ENCODE measurements around the gene PRMT7.

PRMT7 gene

GRCh38 chr16:68376590-68376989 is 65.8 kb downstream of the PRMT7 start:
- DNase-seq (ENCODE audit: low spot score), result no peak

DNA sequence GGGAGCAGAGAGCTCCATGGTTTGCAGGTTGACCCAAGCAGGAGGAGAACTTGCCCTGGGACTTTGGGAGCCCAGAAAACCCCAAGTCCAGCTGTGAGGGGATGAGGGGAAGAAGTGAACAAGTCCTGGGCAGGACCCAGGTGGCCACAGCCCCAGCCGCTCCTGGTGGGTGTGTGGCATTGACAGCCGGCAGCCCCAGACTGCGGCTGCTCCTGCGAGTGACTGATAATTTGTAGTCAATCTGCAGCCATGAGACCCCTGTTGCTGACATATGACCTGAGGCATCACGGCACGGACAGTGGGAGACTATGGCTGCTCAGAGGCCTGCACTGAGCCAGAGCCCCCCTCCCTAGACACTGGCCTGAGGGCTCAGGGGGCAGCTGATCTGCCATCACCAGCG is 66.4 kb downstream of the PRMT7 start:
- DNase-seq (ENCODE audit: low spot score), result no peak

GRCh38 chr16:68377667-68378393 is 67.0 kb downstream of the PRMT7 start:
- DNase-seq (ENCODE audit: low spot score), result no peak

- DNase-seq (ENCODE audit: low spot score), result no peak
Measured at GRCh38 chr16:68378436-68379415, 67.9 kb downstream of the PRMT7 start.

GRCh38 chr16:68379472-68380347 is 68.9 kb downstream of the PRMT7 start:
- DNase-seq (ENCODE audit: low spot score), result no peak

- no peak for DNase-seq (ENCODE audit: low spot score)
Measured at GRCh38 chr16:68380348-68380670, 69.5 kb downstream of the PRMT7 start.

DNA sequence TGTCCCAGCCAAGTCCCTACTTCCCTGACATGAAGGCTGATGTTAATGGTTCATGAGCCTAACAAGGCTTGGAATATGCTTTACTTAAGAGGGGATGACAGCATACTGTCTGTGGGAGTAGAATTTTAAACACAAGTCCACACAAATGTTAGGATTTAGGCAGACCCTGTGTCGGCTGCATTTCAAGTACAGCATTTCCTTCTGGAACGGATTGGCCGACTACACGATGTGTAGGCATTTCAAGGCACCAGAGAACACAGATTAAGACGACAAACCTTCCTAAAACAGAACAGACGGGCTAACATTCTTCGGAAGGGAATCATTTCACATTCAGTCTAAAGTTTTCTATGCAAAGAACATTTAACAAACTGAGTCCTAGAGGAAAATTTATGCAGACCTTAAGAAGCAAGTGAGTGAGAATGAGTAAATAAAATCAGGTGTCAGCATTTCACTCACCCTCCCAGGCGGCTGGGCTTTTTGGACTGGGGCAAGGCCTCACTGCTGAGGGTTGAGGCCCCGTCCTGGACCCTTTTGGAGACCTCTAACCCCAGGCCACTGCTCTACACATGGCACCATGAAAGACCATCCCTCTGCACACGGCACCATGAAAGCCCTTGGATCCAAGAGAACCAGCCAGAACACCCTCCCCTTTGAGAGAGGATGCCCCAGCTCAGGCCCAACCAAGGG is 70.0 kb downstream of the PRMT7 start:
- no peak for DNase-seq (ENCODE audit: low spot score)

GRCh38 chr16:68381363-68381724 is 70.5 kb downstream of the PRMT7 start:
- DNase-seq (ENCODE audit: low spot score), result no peak

DNA sequence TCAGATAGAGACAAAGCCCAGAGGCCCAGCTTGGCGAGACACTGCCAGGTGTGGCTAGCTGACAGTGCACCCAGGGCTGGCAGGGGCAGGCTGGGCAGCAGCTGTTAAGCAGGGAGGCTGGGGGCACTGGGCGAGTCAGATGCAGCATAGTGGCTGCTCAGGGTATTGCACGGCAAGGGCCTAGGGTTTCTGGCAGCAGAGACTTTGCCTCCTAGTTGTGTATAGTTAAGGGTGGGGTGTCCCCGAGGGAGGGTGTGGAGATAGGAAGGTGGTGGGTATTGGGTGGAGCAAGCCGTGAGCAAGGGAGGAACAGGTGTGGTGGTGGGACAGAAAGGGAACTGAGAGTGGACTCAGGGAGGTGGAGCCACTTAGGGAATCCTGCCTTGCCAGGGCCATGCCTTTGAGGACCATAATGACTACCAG is 71.5 kb downstream of the PRMT7 start:
- DNase-seq (ENCODE audit: low spot score), result peak; percentile 68

GRCh38 chr16:68383858-68384257 is 73.0 kb downstream of the PRMT7 start:
- no peak for DNase-seq (ENCODE audit: low spot score)

DNA sequence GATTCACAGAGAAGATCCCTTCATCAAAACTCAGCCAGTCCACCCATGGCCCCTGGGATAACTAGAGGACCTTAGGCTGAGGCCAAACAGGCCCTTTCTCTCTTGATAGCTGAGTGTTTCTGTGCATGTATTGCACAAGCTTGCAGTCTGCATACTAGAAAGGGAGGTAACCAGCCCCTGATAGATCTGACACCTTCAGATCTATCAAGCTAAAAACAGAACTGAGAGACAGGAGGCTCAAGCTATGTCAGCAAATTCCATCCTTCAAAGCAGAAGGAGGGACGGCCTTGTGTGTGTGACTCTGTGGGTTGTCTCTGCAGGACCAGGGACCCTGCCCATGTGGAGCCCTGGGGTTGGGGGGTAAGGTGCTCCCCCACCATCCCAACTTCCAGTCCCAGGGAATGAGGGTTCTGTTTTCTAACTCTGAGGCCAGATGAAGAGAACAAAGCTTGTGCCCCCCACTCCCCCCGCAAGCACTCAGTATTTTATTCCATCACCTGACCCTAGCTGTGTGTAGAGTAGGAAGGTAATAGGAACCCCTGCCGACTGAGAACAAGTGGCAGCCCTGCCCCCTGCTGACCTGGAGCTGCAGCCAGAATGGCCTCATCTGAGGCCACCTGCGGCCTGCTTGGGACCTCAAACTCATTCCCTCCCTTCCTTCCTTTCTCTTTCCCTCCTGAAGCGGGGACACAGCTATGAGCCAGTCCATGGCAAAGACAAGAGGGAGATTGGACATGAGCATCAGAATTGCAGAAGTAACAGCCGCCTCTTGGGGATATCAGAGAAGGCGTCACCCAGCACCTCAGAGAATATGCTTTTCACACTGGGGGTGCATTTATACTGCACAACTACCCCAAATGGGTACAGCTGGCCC is 73.7 kb downstream of the PRMT7 start:
- no peak for DNase-seq (ENCODE audit: low spot score)

- no peak for DNase-seq (ENCODE audit: low spot score)
Measured at GRCh38 chr16:68385371-68385770, 74.6 kb downstream of the PRMT7 start.

DNA sequence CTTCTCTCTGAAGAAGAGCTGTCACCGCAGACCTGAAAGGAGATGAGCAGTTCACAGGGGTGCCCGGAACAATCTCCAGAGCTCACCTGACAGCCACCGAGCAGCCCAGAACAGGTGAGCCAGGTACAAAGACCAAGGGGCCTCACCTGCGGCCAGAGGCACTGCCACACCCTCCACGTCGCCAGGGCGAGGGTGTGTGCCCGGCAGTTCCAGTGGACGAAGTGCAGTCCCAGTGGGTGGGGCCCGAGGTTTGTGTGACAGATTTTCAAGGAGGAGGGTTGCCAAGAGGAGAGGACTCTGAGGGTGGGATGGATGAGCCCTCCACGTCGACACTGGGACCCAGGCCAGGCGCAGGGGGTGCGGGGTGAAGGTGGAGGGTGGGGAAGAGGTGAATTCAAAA is 75.8 kb downstream of the PRMT7 start:
- no peak for DNase-seq (ENCODE audit: low spot score)

- no peak for DNase-seq (ENCODE audit: low spot score)
Measured at GRCh38 chr16:68387301-68387700, 76.5 kb downstream of the PRMT7 start.

- no peak for DNase-seq (ENCODE audit: low spot score)
Measured at GRCh38 chr16:68388124-68388523, 77.3 kb downstream of the PRMT7 start.

DNA sequence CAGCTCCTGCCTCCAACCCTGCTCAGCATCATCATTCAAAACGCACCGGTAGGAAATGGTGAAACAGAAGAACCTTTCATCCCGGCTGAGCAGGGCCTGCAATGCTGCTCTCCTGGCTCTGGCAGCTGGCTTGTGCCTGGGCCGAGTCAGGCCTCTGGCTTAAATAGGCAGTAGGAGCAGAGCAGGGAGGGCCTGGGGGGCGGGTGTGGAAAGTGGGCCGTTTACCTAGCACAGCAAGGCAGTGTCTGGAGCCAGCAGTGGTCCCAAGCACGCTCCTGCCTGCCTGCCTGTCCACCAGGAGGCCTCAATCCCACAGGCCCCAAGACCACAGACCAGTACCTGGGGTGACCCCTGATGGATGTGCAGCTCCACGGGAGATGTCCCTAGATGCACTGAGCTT is 78.2 kb downstream of the PRMT7 start:
- DNase-seq (ENCODE audit: low spot score), result no peak

DNA sequence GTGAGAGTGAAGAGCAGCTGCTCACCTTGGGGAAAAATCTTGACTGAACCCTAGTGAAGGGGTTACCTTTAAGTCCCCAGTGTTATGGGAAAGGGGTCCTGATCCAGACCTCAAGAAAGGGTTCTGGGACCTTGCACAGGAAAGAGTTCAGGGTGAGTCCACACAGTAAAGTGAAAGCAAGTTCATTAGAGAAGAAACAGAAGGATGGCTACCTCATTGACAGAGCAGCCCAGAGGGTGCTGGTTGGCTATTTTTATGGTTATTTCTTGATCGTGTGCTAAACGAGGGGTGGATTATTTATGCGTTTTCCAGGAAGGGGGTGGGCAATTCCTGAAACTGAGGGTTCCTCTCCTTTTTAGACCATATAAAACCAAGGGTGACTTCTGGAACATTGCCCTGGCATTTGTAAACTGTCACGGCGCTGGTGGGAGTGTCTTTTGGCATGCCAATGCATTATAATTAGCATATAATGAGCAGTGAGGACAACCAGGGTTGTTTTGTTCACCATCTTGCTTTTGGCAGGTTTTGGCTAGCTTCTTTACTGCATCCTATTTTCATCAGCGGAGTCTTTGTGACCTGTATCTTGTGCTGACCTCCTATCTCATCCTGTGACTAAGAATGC is 79.0 kb downstream of the PRMT7 start:
- DNase-seq (ENCODE audit: low spot score), result no peak

DNA sequence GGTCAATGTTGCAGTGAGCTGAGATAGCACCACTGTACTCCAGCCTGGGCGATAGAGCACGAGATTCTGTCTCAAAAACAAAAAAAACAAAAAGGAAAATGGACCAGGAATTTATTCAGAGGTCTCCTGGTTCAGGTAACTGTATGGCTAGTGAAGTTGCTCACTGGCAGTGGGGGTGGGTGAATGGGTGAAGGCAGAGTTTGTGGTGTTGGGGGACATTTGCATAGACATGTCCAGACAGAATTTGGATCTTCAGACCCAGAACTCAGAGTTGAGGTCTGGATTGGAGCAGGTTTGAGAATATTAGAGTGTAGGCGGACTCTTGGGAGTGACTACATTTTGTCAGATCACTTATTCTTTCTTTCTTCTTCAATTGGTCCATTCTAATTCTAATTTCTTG is 82.5 kb downstream of the PRMT7 start:
- no peak for DNase-seq (ENCODE audit: low spot score)

DNA sequence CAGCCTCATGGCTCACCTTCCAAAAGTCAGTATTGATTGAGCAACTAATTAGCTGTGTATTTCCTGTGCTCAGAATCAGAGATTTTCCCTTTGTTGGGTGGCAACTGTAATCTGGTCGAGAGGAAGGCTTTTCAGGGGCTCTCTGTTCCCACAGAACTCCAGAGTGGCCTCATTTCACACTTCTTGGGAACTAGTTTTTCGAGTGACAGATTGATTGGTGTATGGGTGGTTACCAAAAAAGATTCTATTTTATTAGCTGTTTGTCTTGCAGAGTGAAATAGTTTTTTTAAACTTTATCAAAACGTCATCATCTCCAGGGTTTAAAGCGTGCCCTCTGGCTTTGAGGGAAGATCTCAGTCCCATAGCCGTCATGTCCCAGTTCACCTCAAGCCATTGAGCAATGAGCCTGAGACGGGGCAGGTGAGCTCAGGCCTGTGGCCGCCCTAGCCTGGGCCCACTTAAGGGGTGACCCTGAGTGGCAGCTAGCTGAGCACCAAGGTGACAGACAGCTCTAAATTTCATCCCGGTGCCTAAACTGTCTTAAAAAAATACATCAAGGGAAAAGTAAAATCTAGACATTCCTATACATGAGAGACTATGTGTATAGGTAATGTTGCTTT is 84.5 kb downstream of the PRMT7 start:
- no peak for DNase-seq (ENCODE audit: low spot score)

DNA sequence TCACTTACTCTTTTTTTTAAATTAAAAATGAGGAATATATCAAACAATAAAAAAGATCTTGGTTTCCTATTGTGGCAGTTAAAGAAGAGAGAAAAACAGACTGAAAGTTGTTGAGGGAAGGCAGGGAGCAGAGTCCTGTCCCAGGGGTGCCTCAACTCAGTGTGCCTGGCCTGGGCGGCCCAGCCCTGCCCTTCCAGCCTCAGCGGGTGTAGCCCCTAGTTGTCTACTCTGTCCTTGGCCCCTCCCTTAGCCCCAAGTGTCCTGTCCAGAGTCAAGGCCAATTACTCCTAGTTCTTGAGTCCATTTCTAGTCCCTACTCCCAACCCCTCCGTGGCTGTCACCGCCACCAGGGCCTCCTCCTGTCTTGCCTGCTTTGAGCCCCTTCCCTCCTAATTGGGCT is 85.0 kb downstream of the PRMT7 start:
- DNase-seq (ENCODE audit: low spot score), result no peak

Data from HuH-7.5 (cell line).